Esophagus squamous epithelium (tissue), 5 donors: ENCODE measurements around the gene NCBP1. TPM values are rescaled to one million over a fixed set of nuclear protein-coding genes. Genes with fewer than 3 reads are reported as not detected.
"Not testable (repeated sequence)": the region's sequence is repeated elsewhere in the genome, so short reads cannot be mapped to it uniquely, and the experiment has no call there.

Experiments used
- DNase-seq: peaks from one replicate; lab custom pipeline; 2025; lab: John Stamatoyannopoulos, UW
- H3K27ac ChIP-seq, 4 donors: fragments of 200-600 bp; sonication (generic); one replicate each; pipeline ENCODE4 v1.5.1; 2016 to 2019; ENCODE audit warnings: mild to moderate bottlenecking in 1 of 4
- H3K27me3 ChIP-seq, 4 donors: fragments of 200-600 bp; sonication (generic); 1 replicate in 3 of 4; 2 replicates in 1 of 4; pipeline versions ENCODE4 v1.5.1 to v1.6.0; 2017 to 2021; ENCODE audit warnings: antibody characterized with exemption in 1 of 4
- H3K36me3 ChIP-seq, 3 donors: fragments of 200-600 bp; sonication (generic); one replicate each; pipeline ENCODE4 v1.5.1; 2016 to 2019
- H3K4me1 ChIP-seq, 3 donors: fragments of 200-600 bp; sonication (generic); one replicate each; pipeline ENCODE4 v1.5.1; 2017 to 2019
- H3K4me3 ChIP-seq, 4 donors: fragments of 200-600 bp; sonication (generic); 1 replicate in 3 of 4; 2 replicates in 1 of 4; pipeline ENCODE4 v1.5.1; 2016 to 2019; ENCODE audit warnings: mild to moderate bottlenecking in 2 of 4, moderate library complexity in 1 of 4
- H3K9me3 ChIP-seq, 3 donors: fragments of 200-600 bp; sonication (generic); one replicate each; pipeline ENCODE4 v1.5.1; 2016 to 2019
- POLR2A ChIP-seq, 4 donors: fragments of 450-650 bp; IDR thresholded peaks; one replicate each; pipeline ENCODE4 v1.6.1; 2017; ENCODE audit warnings: antibody characterized with exemption in 4 of 4, mild to moderate bottlenecking in 4 of 4, moderate library complexity in 3 of 4
- WGBS, 2 donors: methylation state at CpG; one replicate each; pipeline ENCODE4 v1.1.5; 2018; 5-methylcytosine and 5-hydroxymethylcytosine counted together
- intact Hi-C: fragments of 100-400 bp; cut with DNase I; formaldehyde crosslinking; loops from one replicate; pipeline ENCODE4 v1.15.0; 2022
- total RNA-seq, 4 donors: library from RNA; depleted of rRNA; stranded (reverse); fragments of >200 nt; gene quantifications; one replicate each; pipeline ENCODE4 v1.1.0, GENCODE V29; 2016
- TF ChIP-seq, protein P1 (sequence below), 6 experiments: fragments of 450-650 bp in 4 of 6; fragments of 200-600 bp in 2 of 6; sonication (generic) in 2 of 6; IDR thresholded peaks; one replicate each; pipeline ENCODE4 v1.5.1; 2016 to 2019; ENCODE audit warnings: antibody characterized with exemption in 6 of 6, mild to moderate bottlenecking in 4 of 6, moderate library complexity in 4 of 6
- donor health status: DM: yes; HTN: yes; CAD: no.

The NCBP1 gene, protein sequence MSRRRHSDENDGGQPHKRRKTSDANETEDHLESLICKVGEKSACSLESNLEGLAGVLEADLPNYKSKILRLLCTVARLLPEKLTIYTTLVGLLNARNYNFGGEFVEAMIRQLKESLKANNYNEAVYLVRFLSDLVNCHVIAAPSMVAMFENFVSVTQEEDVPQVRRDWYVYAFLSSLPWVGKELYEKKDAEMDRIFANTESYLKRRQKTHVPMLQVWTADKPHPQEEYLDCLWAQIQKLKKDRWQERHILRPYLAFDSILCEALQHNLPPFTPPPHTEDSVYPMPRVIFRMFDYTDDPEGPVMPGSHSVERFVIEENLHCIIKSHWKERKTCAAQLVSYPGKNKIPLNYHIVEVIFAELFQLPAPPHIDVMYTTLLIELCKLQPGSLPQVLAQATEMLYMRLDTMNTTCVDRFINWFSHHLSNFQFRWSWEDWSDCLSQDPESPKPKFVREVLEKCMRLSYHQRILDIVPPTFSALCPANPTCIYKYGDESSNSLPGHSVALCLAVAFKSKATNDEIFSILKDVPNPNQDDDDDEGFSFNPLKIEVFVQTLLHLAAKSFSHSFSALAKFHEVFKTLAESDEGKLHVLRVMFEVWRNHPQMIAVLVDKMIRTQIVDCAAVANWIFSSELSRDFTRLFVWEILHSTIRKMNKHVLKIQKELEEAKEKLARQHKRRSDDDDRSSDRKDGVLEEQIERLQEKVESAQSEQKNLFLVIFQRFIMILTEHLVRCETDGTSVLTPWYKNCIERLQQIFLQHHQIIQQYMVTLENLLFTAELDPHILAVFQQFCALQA
- 10 to 100 TPM; 11.4 to 23.0 (median 16.4) TPM for total RNA-seq

DNA sequence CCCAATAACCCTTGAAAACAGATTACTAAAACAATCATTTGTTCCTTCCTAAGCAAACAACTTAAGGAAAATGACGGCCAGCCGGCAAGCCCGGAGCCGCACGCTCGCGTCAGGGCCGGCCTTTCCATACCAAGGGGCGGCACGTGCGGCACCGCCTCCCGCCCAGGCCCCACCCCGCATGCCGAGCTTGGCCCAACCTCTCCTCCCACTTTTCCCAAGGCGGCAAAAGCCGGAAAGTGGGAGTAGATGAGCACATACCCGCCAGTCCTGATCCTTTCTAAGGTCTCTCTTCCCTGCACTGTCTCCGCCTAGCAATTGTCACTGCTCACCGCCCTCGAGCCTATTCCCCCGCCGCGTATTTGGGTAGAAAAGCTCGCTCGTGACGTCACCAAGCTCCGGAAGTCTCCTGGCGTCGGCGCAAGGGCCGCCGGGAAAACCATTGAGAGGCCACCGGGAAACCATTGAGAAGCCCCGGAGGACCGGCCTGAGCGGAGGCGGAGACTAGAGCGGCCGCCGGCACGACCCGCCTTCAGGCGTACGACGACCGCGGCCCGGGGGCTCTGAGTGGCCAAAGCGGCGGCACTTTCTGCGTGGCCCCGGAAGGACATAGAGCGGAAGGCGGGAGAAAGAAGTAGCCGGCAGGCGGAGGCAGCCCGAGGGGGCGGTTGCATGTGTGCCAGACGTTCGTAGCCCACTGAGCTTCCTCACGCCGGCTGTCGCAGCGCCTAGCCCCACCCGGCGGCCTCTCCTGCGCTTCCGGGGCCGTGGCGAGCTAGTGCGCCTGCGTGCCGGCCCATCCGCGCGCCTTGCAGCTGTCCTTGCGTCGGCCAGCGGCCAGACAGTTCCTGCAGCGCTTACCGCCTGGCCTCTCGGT, at the start of gene NCBP1, which contains the start of gene TSTD2:
TSS of gene NCBP1 (plus strand) at position 837 of the 874 bp plus-strand sequence. CDS start 61 bp downstream, outside the sequence.
TSS of gene TSTD2 (minus strand) at position 384 of the 874 bp plus-strand sequence. CDS start 5,806 bp downstream, outside the sequence.
- Histone ChIP-seq H3K9me3 (no peaks in the 10 kb centered on the region), H3K27ac (peak within 1 kb of the TSS; percentile 94 to 99 (median 97)), H3K4me3 (peak within 1 kb of the TSS; percentile 73 to 92 (median 88)), H3K27me3 (no peaks in the 10 kb centered on the region), H3K36me3 (peaks cover 0 to 4% (median 0%) of the 10 kb centered on the region in 3 donors), H3K4me1 (peaks cover 11 to 61% (median 32%) of the 10 kb centered on the region in 3 donors)
- DNase-seq: peak; percentile 89
- intact Hi-C loops: no loop called here
- 0% methylated on average over 31 to 33 of the region's 83 CpGs for WGBS, 2 donors
- peak in 3 of 4 donors; percentile 34 to 88 (median 85) for TF ChIP-seq POLR2A (IDR thresholded peaks at IDR 0.05)
- TF ChIP-seq, protein P1, sequence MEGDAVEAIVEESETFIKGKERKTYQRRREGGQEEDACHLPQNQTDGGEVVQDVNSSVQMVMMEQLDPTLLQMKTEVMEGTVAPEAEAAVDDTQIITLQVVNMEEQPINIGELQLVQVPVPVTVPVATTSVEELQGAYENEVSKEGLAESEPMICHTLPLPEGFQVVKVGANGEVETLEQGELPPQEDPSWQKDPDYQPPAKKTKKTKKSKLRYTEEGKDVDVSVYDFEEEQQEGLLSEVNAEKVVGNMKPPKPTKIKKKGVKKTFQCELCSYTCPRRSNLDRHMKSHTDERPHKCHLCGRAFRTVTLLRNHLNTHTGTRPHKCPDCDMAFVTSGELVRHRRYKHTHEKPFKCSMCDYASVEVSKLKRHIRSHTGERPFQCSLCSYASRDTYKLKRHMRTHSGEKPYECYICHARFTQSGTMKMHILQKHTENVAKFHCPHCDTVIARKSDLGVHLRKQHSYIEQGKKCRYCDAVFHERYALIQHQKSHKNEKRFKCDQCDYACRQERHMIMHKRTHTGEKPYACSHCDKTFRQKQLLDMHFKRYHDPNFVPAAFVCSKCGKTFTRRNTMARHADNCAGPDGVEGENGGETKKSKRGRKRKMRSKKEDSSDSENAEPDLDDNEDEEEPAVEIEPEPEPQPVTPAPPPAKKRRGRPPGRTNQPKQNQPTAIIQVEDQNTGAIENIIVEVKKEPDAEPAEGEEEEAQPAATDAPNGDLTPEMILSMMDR (IDR thresholded peaks at IDR 0.05): peak in 2 of 6 experiments; percentile 3 to 21

DNA sequence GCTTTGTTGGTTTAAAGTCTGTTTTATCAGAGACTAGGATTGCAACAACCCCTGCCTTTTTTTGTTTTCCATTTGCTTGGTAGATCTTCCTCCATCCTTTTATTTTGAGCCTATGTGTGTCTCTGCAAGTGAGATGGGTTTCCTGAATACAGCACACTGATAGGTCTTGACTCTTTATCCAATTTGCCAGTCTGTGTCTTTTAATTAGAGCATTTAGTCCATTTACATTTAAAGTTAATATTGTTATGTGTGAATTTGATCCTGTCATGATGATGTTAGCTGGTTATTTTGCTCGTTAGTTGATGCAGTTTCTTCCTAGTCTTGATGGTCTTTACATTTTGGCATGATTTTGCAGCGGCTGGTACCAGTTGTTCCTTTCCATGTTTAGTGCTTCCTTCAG, 48.8 kb upstream of the NCBP1 start:
- H3K36me3 ChIP-seq, H3K9me3 ChIP-seq, H3K27me3 ChIP-seq, H3K4me3 ChIP-seq, H3K27ac ChIP-seq, H3K4me1 ChIP-seq, intact Hi-C loops, DNase-seq: not testable (repeated sequence)
- no CpG with 5 or more reads among the region's 2 CpGs for WGBS, 2 donors

DNA sequence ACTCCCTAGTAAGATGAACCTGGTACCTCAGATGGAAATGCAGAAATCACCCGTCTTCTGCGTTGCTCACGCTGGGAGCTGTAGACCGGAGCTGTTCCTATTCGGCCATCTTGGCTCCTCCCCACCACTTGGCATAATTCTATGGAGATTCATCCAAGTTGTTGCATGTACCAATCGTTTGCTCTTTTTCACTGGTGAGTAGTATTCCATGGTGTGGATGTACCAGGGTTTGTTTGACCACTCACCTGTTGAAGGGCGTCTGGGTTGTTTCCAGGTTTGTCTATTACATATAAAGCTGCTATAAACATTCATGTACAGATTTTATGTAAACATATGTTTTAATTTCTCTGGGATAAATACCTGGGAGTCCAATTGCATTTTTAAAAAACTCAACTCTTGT, 46.7 kb upstream of the NCBP1 start:
- intact Hi-C loops, H3K4me3 ChIP-seq, H3K27ac ChIP-seq, H3K36me3 ChIP-seq, H3K27me3 ChIP-seq, H3K9me3 ChIP-seq, H3K4me1 ChIP-seq, DNase-seq: not testable (repeated sequence)
- 91 to 94% methylated on average over 6 to 7 of the region's 7 CpGs for WGBS, 2 donors

DNA sequence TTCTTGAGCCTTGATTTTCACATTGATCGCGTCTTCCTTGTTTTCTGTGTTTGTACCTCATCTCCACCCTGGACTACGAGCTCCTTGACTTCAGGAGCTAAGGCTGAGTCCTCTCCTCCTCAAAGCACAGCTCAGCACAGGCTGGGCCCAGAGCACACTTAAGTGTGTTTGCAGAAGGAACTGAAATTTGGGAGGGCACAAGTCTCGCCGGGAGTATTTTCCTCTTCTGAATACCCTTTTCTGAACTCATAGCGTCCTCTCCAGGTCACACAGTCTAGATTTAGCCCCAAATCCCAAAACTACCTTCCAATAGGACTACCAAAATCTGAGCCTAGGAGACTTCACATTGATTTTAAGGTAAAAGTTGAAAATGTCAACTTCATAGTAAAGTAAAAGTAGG, 42.1 kb upstream of the NCBP1 start:
- Histone ChIP-seq H3K9me3 (no peaks in the 10 kb centered on the region), H3K4me3 (no peak overlapping the region), H3K4me1 (peaks cover 0 to 3% (median 0%) of the 10 kb centered on the region in 3 donors), H3K27me3 (no peaks in the 10 kb centered on the region), H3K36me3 (no peaks in the 10 kb centered on the region), H3K27ac (no peak overlapping the region)
- intact Hi-C loops: loop anchor here (10.0 kb wide), 1 partner anchor 187 kb away; no protein-coding TSS in a partner anchor
- no peak for TF ChIP-seq POLR2A (IDR thresholded peaks at IDR 0.05)
- TF ChIP-seq, protein P1 (IDR thresholded peaks at IDR 0.05): no peak
- WGBS, 2 donors: 63 to 80% methylated on average over 5 of the region's 6 CpGs
- DNase-seq: no peak

DNA sequence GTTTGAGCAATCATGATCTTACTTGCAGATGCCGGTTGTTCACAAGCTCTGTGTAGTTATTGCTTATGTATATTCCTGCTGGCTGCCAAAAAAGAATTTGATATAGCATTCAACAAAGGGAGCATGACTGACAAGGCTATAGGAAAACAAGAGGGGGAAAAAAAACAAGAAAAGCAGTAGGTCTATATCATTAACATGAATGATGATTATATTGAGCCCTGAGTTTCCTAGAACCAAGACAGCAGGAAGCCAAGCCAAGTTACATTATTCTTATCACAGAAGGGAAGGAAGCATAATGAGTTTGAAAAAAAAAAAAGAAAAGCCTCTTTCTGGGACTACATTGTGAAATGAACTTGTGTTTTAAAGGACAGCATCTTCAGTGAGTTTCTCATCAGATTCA, 41.5 kb upstream of the NCBP1 start:
- no peak overlapping the region for H3K27ac ChIP-seq
- no peaks in the 10 kb centered on the region for H3K27me3 ChIP-seq
- no peak overlapping the region for H3K4me3 ChIP-seq
- peaks cover 0 to 8% (median under 1%) of the 10 kb centered on the region in 3 donors for H3K4me1 ChIP-seq
- H3K9me3 ChIP-seq: no peaks in the 10 kb centered on the region
- DNase-seq: no peak
- H3K36me3 ChIP-seq: no peaks in the 10 kb centered on the region
- intact Hi-C loops: loop anchor here (10.0 kb wide), 1 partner anchor 187 kb away; no protein-coding TSS in a partner anchor
- TF ChIP-seq, protein P1 (IDR thresholded peaks at IDR 0.05): no peak
- TF ChIP-seq POLR2A (IDR thresholded peaks at IDR 0.05): no peak
- WGBS, 2 donors: 76 to 78% methylated on average over 1 of the region's 1 CpG
